ENCODE measurements around the gene SYT1.

DNA sequence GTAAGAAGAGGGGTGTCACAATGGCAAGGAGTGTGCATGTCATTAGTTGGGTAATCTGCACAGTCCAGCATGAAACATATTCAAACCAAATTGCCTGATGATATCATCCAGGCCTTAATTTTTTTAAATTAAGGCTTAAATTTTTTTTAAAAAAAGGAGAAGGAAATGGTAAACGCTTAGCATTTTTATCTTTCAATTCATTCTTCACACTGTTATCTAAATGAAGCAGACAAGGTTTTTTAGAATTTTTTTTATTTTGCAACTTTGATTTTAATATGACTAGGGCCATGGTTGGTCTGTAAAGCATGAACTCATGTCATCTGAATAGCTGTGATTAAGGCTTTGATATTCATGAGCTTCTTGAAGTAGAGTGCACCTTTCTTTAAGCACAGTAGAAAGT is 362.5 kb downstream of the SYT1 start:
- TF ChIP-seq POLR2AphosphoS5 (IDR thresholded peaks at IDR 0.05; ENCODE audit: low read depth, low read length) (no peak), TAF1 (IDR thresholded peaks at IDR 0.05; ENCODE audit: borderline replicate concordance, low read depth, low read length) (no peak), POLR2A (IDR thresholded peaks at IDR 0.05; ENCODE audit: low read depth, low read length) (no peak)

Data from GM12892 (cell line).